HG02970 (cell line): ENCODE measurements around the gene TNFRSF18.

Source experiments
- ATAC-seq: cut with Tn5 transposase; IDR thresholded peaks from one replicate; pipeline ENCODE4 v1.9.1; 2021; ENCODE audit warnings: mild to moderate bottlenecking, moderate library complexity, moderate number of reproducible peaks; ENCODE audit not compliant: unreplicated experiment, low FRiP score

TNFRSF18 gene

DNA sequence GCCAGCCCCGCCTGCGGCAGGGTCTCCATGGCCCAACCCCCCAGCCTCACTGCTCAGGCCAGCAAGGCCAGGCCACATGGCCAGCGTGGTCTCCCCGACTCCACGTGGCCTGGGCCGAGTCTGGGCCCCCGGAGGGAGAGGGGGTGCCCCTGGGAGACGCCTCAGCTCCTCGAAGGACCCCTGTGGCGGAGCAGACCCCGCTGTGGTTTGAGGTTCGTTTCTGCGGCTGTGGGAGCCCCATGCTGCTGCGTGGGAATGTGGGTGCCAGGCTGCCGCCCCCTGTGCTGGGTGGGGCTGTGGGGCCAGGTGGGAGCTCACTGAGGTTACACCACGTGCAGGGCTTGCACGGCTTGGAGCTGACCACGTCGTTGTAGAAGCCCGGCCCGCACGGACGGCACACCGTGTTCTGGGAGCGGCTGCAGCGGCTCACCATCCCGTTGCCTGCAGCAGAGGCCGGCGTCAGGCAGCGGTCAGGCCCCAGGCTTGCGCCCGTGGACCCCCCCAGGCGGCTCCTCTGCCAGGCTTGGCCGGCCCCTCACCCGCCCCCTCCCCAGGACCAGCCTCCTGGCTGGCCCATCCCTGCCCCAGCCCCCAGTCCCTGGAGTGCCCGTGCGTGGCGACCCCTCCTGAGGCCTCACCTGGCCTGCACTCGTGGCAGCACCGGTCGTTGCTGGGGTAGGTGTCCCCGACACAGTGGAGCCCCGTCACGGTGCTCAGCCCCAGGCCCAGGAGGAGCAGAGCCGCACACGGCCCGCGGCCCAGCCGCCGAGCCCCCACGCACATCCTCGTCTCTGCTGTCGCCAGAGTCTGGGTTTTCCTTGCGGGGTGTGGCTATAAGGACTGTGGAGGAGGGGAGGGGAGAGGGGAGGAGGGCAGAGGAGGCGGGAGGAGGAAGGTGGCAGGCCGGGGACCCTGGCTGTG, 7.2 kb upstream of the TNFRSF18 start, which contains the start of gene TNFRSF4:
TNFRSF4 (minus strand) TSS at position 809 of the 921 bp plus-strand sequence; CDS start at position 783, 26 bp downstream.
- no peak for ATAC-seq

DNA sequence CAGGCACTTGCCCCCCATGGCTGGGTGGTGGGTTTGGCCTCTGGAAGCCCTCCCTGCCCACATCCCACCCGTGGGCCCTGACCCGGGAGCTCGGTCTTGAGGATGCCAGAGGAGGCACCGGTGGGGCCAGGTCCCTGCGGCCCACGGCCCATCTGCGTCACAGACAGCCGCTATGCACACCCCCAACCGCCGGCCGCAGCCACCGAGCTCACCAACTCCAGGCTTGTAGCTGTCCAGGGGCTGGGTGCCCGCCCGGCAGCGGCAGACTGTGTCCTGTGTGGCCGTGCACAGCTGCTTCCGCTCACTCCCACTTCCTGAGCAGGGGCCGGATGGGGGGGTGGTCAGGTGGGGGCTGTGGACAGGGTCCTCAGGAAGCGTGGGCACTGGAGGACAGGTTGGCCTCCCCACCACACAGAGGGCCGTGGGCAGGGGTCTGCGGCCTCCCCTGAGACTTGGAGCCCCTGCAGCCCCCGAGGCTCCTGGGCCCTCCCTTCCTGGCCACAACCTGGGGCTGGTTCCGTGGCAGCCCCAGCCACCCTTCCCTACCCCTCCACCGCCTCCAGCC, 6.5 kb upstream of the TNFRSF18 start:
- no peak for ATAC-seq

DNA sequence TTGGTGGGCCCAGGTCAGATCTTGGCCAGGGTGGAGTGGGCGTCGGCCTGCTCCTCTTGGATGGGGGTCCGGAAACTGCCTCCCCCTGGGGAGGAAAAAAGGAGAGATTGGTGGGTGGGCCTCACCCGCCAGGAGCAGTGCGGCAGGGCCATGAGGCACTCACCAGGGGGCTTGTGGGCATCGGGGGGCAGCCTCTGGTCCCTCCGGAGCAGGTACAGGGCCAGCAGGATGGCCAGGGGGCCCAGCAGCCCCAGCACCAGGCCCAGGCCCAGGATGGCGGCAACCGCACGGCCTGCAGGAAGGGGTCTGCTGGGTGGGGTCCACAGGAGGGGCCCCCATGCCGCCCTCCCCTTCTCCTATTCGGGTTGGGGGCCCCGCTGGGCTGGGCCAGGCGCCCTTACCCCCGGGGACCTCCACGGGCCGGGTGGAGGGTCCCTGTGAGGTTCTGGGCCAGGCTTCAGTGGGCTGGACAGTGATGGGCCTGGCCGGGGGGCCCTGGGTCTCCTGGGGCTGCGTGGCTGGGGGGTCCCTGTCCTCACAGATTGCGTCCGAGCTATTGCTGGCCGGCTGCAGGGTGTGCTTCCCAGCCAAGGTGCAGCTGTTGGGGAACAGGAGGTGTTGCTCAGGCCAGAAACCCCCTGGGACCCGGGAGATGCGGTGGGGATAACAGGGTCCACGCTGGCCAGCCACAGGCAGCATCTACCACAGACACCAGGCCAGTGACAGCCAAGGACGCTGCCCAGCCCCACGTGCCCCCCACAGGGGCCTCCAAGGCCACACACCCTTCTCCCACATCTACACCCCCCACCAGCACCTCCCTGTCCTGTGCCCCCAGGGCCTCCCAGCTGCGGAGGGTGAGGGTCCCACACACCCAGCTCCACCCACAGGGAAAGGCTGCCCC, 5.4 kb upstream of the TNFRSF18 start:
- ATAC-seq, result no peak

DNA sequence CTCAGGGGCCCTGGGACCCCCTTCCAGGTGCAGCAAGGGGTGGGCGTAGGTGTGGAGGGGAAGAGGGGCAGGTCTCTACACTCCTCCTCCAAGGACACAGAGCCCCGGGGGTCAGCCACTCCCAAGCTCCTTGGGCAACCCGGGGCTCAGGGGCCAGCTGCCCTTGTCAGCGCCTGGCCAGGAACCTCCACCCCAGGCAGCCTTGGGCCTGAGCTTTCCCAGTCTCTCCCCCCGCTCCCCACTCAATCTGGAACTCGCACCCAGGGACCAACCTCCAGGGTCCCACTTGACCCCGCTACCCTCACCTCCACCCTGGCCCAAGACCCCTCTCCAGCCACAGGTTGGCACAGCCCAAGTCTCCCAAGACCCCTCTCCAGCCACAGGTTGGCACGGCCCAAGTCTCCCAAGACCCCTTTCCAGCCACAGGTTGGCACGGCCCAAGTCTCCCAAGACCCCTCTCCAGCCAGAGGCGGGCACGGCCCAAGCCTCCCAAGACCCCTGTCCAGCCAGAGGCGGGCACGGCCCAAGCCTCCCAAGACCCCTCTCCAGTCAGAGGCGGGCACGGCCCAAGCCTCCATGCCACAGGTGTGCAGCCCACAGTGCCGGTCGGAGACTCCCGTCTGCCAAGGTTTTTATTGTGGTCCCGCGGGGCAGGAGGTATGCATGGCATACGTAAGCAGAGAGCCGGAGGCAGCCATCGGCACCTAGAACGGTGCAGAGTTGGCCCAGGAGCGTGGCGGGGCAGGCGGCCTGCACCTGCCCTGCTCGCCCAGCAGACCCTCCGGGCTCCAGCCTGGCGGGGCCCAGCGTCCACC, 4.5 kb upstream of the TNFRSF18 start:
- ATAC-seq, result no peak

DNA sequence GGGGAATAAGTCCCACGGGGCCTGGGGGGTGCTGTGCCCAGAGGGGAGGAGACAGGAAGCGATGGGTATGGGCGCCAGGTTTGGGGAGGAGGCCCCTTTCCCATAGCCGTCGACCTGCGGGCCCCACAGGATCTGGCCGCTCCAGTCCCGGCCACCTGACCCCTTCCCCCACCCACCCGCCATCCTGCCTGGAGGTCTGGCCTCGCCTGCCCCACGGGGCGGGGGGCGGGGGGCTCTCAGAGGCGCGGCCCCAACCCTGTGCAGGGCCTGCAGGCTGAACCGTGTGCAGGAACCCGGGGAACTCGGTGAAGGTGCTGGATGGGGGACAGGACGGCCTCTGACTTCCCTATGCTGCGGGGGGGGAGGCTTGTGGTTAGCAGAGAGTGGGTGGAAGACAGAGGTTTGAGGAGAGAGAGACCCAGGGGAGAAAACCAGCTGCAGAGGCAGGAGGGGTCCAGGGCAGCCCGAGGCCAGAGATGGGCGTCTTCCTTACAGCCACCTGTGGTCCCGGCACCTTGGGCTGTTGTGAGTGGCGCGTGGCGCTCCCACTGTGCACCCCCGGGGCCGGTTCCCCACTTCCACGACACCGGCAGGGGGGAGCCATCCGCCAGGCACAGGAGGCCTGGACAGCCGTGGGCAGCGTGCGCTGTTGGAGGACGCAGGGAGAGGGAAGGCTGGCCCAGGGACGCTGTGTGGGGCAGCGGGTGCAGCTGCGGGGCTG, 2.5 kb upstream of the TNFRSF18 start:
- no peak for ATAC-seq

DNA sequence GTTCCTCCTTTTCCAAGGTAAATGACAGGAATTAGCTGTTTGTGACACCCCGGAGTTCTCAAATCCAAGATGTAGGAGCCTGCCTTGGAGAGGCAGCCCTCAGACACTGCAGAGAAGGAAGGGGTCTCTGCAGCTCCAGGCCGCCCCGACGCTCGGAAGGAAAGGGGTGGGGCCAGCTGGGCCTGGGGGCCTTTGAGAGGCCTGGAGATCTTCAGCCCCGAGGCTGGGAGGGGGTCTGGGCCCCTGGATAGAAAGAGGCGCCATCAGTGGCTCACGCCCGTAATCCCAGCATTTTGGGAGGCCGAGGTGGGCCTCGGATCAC, 1.1 kb upstream of the TNFRSF18 start:
- ATAC-seq, result no peak

DNA sequence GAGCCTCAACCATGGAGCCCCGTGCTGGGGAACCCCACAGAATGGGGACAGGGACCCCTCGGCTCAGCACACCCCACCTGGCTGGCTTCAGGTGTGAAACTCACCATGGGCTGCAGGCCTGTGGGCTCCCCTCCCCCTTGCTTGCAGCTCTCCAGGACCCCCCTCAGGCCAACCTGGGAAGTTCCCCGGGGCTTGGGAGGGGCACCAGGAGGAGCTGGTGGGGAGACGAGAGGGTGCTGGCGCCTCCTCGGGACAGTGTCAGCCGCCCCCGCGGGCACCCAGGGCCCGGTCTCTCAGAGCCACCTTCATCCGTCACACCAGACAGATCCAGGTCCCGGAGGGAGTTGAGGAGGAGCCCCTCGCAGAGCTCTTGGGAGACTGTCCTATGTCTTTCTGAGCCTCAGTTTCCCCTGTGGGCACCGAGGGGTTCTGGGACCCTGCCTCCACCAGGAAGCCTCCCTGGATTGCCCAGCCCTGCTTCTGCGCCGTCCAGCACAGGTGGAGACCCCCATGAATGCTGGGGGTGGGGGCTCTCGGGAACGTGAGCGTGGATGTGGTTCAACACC, 657 bp upstream of the TNFRSF18 start:
- ATAC-seq, result no peak

DNA sequence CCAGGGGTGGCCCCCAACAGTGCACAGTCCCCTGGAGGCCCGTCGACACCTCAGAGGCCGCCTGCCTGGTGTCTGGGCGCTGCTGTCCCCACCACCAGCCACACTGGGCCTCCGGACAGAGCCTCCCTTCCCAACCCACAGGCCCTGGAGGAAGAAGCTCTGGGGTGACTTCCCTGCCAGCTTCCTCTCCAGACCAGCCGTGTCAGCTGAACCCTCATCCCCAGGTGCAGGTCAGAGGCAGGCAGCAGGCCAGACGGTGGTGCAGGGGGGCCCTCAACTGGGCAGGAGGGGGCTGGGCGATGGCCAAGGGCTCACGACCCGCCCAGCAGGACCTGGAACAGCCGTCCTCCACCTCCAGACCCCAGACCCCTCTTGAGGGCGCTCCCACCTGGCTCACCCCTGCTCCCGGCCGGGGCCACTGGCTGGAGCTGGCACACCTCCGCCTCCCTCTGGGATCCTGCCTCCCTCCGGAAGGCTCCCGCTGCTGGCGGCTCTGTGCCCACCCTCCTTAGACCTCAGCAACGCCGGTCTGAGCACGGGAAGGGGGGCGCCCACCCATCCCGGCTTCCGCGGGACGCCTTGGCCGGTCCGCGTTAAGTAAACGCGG, 520 bp downstream of the TNFRSF18 start:
- ATAC-seq, result no peak

DNA sequence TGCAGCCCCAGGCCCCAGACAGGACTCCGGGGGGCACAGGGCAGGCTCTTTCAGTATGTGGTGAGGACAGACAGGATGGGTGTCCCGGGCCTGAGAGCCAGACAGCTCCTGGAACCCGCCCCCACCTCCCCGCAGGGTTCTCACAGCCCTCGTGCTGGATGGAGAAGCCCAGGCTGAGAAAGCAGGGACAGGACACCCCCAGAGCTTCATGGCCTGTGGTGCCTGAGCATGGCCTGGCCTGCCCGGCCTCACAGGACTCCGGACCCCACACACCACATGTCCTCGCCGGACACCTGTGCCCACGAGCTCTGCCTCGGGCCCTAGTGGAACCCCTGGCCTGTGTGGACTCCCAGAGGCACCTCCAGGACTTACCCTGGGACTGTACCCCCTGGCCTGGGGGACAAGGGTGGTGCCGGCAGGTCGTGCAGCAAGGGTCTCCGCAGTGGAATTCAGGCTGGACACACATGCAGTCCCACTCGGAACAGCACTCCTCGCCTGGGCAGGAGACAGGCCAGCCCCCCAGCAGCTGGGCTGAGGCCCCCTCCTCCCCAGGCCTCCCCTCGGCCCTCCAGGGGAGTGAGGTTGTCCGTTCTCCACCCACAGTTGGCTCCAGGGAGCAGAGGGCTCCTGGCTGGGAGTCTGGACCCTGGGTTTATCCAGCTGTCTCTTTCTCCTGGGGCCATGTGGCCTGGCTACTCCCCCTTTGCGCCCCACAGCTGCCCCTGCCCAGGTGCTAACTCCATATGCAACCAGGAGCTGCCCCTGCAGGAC, 1.2 kb downstream of the TNFRSF18 start:
- no peak for ATAC-seq

DNA sequence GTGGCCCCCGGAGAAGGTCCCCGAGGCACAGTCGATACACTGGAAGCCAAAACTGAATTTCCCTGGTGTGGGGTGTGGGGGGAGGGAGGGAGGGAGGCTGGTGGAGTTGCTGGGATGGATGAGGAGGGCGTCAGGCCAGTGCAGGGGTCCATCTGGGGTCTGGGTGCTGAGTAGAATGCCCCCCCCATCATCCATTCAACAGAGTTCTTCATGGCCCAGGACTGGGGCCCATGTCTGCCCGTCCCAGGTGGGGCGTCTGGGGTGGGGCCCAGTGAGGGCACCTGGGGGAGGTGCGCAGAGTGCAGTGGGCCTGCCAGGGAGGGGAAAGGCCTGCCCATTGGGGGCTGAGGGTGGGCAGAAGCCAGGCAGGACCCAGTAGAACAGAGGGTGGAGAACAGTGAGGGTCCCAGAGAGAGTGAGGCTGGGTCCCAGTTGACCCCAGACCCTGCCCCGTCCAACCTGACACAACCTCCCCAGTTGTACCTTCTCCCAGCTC, 1.9 kb downstream of the TNFRSF18 start:
- no peak for ATAC-seq

DNA sequence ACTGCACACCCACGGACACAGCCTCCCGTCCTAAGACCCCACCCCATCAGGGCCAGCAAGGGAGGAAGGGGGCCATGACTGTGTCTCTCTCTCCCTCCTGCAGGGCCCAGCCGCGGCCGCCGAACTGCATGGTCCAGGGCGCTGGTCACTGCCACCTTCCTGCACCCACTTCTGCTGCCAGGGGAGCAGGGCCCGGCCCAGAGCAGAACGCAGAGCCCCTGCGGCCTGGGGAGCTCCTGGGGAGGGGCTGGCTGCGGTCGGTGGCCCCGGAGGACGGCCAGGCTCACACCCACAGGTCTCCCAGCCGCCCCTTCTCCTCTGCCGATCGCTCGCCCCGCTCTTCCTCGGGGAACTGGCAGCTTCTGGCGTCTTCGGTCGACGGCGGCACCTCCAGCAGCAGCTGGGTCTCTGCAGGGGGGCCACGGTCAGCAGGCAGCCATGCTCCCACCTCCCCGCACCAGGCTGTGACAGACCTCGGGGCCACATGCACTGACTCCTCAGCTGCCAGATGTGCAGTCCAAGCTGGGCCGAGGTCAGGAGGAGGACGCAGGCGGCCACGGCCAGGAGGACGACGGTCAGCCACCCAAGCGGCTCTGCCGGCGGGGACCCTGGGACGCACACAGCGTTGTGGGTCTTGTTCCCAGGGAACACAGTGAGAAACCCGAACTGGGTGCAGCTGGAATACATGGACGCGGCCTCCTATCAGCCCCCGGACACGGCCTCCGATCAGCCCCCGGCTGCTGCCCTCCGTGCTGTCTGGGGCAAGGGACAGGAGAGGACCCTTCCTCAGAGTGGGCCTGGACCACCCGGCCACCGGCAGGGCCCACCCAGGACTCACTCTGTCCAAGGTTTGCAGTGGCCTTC, 2.6 kb downstream of the TNFRSF18 start:
- ATAC-seq, result no peak

DNA sequence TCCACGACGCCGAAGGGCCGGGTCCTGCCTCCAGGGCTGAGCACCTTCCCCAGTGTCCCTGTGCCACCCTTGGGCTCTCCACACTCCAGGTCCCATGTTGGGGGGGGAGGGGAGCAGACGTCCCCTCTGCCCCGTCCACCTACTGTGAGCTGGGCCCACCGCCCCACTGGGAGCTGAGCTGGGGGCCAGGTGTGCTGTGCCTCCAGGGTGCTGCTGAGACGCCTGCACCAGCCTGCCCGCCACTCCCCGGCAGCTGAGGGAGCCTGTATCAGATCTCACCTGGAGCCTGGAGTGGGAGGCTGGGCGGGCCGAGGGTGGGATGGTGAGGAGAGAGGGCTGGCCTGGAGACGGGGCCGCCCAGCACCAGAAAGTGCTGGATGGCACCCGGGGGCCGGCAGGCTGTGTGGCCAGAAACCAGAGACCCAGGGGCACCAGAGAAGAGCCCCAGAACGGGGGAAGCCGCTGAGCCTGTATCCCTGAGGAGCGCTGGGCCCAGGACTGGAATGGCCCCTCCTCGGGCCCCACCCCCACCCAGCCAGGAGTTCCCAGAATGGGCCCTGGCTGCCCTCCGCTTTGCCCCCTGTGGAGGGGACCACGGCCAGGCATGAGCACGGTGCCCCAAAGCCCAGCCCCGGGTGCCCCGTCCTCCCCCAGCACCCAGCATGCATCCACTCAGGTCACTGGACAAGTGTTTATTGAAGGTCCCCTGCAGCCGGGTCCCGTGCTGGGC, 3.4 kb downstream of the TNFRSF18 start:
- no peak for ATAC-seq

DNA sequence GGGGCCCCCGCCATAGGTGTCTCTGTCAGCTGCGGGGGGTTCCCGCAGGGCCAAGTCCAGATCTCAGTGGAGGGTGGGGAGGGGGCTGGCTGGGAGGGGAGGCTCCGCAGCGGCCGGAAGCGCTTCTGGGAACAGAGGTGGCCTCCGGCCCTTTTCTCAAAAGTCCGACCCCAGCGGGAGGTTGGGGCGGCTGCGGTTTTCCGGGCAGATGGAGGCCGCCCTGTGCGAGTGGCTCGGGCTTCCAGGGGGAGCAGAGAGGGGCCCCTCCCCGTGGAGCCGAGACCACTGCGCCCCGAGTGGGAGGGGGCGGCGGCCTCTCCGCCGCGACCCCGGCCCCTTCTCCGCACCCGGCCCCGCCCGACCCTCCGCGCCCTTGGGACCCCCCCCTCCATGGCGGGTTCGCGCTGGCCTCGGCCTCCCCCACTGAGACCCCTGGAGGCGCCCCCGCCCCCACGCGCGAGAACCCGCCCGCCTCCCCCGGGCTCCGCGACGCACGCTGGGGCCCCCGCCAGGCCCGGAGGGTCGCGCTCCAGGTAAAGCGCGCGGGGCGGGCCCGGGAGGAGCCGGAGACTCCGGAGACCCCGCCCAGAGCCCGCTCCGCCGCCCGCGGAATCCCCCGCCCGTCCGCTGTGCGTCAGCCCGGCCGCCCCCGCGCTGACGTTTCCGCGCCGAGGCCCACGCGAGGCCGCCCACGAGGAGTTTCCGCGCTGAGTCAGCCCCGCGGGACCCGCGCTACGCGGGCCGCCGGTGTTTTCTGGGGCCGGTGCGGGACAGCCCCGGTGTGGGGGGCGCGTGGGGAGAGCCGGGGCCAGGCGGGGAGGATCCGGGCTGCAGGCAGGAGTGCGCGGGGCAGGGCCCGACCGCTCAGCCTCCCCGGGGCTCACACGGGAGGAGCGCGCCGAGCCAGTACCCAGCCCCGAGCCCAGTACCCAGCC, 5.2 kb downstream of the TNFRSF18 start:
- ATAC-seq, result peak; percentile 53

DNA sequence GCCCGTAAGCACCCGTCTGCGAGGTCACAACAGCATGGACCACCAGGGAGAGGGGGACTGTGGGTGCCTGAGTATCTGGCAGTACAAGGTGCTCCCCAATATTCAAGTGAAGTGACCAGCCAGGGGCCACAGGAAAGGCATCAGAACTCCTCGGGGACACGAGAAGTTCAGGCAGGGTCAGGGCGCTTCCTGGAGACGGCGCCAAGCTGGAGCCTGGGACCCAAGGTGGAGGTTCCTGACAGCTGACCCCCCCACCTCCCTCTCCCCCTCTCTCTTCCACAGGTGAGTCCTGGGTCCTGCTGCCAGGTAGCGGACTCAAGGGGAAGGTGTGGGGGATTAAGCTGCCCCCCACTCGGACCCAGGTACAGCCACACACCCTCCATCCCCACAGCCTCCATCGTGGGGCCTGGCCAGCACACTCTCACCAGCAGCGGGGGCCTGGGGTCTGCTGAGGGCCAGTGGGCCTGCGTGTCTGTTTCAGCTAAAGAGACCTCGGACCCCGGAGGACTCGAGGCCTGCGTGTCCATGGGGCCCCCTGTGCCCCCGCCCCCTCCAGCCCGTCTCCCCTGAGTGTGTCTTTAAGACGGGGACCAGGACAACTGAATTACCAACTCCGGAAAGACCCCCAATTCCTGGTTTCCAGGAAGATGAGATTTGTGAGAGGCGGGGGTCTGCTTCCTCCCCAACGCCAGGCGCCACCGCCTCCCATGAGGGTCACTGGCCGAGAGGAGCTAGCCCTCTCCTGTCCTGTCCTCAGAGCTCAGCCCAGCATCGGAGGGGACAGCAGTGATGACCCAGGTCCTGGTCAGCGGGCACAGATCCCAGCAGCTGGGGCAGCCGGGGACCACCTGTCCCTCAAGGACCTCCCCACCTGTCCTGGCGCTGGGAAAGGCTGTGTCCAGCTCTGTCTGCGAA, 6.2 kb downstream of the TNFRSF18 start:
- no peak for ATAC-seq
